Measurements from ENCODE around the gene CACNB2. TPM values are rescaled to one million over a fixed set of nuclear protein-coding genes. Genes with fewer than 3 reads are reported as not detected.

The CACNB2 gene
- total and polyA plus RNA-seq, 2 experiments from 2014 or later, result 4.6 to 5.3 TPM

DNA sequence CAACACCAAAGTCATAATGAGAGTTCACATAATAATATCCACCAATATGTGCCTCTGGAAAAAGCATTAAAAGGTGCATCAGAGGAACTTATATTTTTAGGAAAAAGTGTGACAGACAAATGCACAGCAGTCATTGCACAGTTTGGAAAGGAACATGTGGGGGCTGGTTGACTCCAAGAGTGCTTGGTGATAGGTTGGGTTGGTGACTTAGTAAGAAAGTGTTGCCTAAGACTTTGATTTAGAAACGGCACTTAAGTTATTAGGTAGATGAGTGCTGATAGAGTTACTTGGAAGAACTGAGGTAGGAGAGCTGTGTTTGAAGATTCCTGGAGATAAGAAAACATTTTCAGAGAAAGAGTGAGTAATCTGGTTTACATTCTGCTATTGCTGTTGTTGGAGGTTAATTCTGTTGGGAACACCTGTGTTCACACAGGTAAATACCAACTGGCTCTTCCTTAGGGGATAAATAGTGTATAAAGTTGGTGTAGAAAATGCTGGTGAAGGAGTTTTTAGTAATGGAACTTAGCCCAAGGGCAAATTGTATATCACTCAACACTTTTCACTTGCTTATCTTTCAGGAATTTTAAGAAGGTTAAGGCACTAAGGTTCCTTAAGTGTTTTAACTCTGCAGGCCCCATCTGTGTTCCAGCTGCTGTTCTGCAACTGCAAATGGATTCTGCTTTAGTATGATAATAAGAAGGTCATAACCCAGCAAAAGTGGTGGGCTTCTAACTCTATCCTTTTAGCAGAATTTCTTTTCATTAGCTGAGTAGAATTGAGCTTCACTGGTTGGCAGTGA, 315.1 kb downstream of the CACNB2 start:
- no peak for DNase-seq (ENCODE audit: low spot score)
- H3K27me3 ChIP-seq, result no peaks in the 10 kb centered on the region
- no peaks in the 10 kb centered on the region for H3K79me2 ChIP-seq
- WGBS (ENCODE audit: low lambda C conversion rate, missing lambda C conversion rate), result 6% methylated on average over 1 of the region's 1 CpG
- H3K9me3 ChIP-seq (ENCODE audit: low read depth), result no peaks in the 10 kb centered on the region
- no peaks in the 10 kb centered on the region for H4K20me1 ChIP-seq (ENCODE audit: insufficient read depth, poor library complexity, severe bottlenecking)
- H2AFZ ChIP-seq, result no peak overlapping the region
- H3K9me2 ChIP-seq (replicated peaks; ENCODE audit: insufficient read depth), result no peaks in the 10 kb centered on the region
- no peaks in the 10 kb centered on the region for H3K4me1 ChIP-seq (ENCODE audit: insufficient read depth)
- no peak overlapping the region for H3K4me2 ChIP-seq
- no peaks in the 10 kb centered on the region for H3K36me3 ChIP-seq (replicated peaks; ENCODE audit: insufficient read depth, low read depth)
- TF ChIP-seq CTCF (IDR thresholded peaks at IDR 0.05; ENCODE audit: poor library complexity), result no peak
- no peak for TF ChIP-seq EZH2 (IDR thresholded peaks at IDR 0.05; ENCODE audit: borderline replicate concordance)
- no peak overlapping the region for H3K27ac ChIP-seq
- no peak overlapping the region for H3K4me3 ChIP-seq

DNA sequence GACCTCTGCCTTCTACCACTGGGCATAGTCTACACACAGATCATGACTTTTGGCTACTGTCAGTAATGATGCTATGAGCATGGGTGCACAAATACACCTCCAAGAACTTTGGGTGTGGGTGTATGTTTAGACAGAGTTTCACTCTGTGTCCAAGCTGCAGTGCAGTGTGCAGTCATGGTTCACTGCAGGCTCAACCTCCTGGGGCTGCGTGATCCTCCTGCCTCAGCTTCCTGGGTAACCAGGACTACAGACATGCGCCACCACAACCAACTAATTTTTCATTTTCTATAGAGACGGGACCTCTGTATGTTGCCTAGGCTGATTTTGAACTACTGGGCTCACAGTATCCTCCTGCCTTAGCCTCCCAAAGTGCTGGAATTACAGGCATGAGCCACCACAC, 316.8 kb downstream of the CACNB2 start:
- H3K9me3 ChIP-seq (ENCODE audit: low read depth), result no peaks in the 10 kb centered on the region
- no peaks in the 10 kb centered on the region for H3K27me3 ChIP-seq
- no peaks in the 10 kb centered on the region for H4K20me1 ChIP-seq (ENCODE audit: insufficient read depth, poor library complexity, severe bottlenecking)
- 94% methylated on average over 3 of the region's 3 CpGs for WGBS (ENCODE audit: low lambda C conversion rate, missing lambda C conversion rate)
- no peak overlapping the region for H3K27ac ChIP-seq
- H3K4me3 ChIP-seq, result no peak overlapping the region
- no peaks in the 10 kb centered on the region for H3K9me2 ChIP-seq (replicated peaks; ENCODE audit: insufficient read depth)
- H3K79me2 ChIP-seq, result no peaks in the 10 kb centered on the region
- TF ChIP-seq CTCF (IDR thresholded peaks at IDR 0.05; ENCODE audit: poor library complexity) (no peak), EZH2phosphoT487 (IDR thresholded peaks at IDR 0.05; ENCODE audit: low read depth, severe bottlenecking, unreplicated experiment) (no peak), EZH2 (IDR thresholded peaks at IDR 0.05; ENCODE audit: borderline replicate concordance) (no peak)
- H3K36me3 ChIP-seq (replicated peaks; ENCODE audit: insufficient read depth, low read depth), result no peaks in the 10 kb centered on the region
- no peak overlapping the region for H2AFZ ChIP-seq
- H3K4me1 ChIP-seq (ENCODE audit: insufficient read depth), result no peaks in the 10 kb centered on the region
- DNase-seq (ENCODE audit: low spot score), result no peak
- no peak overlapping the region for H3K4me2 ChIP-seq

DNA sequence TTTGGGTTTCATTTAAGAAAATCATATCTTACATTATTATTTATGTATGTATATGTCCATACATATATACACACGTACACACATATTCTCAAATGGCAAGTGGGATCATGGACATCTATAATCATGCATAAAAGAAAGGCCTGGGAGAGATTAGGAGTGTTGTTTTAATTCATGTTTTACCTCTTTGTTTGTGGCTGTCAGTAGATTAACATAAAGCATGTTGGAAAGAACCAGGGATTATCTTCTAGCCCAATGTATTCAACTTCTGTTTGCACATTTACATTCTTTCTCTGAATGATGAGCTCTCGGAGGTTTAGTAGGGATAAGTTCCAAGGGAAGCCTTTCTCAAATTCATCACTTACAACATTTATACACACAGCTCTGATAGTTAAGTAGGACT, 319.8 kb downstream of the CACNB2 start:
- H3K4me1 ChIP-seq (ENCODE audit: insufficient read depth), result no peaks in the 10 kb centered on the region
- H3K27me3 ChIP-seq, result no peaks in the 10 kb centered on the region
- H4K20me1 ChIP-seq (ENCODE audit: insufficient read depth, poor library complexity, severe bottlenecking), result no peaks in the 10 kb centered on the region
- H2AFZ ChIP-seq, result no peak overlapping the region
- WGBS (ENCODE audit: low lambda C conversion rate, missing lambda C conversion rate), result 76% methylated on average over 2 of the region's 2 CpGs
- DNase-seq (ENCODE audit: low spot score), result no peak
- no peak overlapping the region for H3K27ac ChIP-seq
- H3K79me2 ChIP-seq, result no peaks in the 10 kb centered on the region
- no peaks in the 10 kb centered on the region for H3K9me2 ChIP-seq (replicated peaks; ENCODE audit: insufficient read depth)
- H3K36me3 ChIP-seq (replicated peaks; ENCODE audit: insufficient read depth, low read depth), result no peaks in the 10 kb centered on the region
- no peak for TF ChIP-seq EZH2phosphoT487 (IDR thresholded peaks at IDR 0.05; ENCODE audit: low read depth, severe bottlenecking, unreplicated experiment)
- no peak for TF ChIP-seq EZH2 (IDR thresholded peaks at IDR 0.05; ENCODE audit: borderline replicate concordance)
- no peak for TF ChIP-seq CTCF (IDR thresholded peaks at IDR 0.05; ENCODE audit: poor library complexity)
- H3K9me3 ChIP-seq (ENCODE audit: low read depth), result no peaks in the 10 kb centered on the region
- H3K4me2 ChIP-seq, result no peak overlapping the region
- no peak overlapping the region for H3K4me3 ChIP-seq

Data from hepatocyte (in vitro differentiated cells).